Immature natural killer cell (primary cell): Measurements from ENCODE around the gene ZNF211. TPM values are rescaled to one million over a fixed set of nuclear protein-coding genes. Genes with fewer than 3 reads are reported as not detected.

Experiments used
- DNase-seq, 3 donors: peaks; one replicate each; pipeline ENCODE4 v3.0.0; 2022; ENCODE audit warnings: mixed read lengths in 1 of 3
- H3K27ac Mint-ChIP-seq, 6 donors: one replicate each; pipeline ENCODE4 v1.8.0; 2020; ENCODE audit warnings: mixed read lengths in 6 of 6, mild to moderate bottlenecking in 5 of 6, inconsistent platforms in 4 of 6, moderate library complexity in 3 of 6
- H3K27me3 Mint-ChIP-seq, 3 donors: one replicate each; pipeline ENCODE4 v1.8.0; 2020 to 2021; ENCODE audit warnings: low read depth in 3 of 3, mild to moderate bottlenecking in 3 of 3, mixed read lengths in 3 of 3, moderate library complexity in 3 of 3, inconsistent platforms in 1 of 3
- H3K36me3 Mint-ChIP-seq, 3 donors: one replicate each; pipeline ENCODE4 v1.8.0; 2020; ENCODE audit warnings: mixed read lengths in 3 of 3, inconsistent platforms in 2 of 3, mild to moderate bottlenecking in 2 of 3
- H3K4me1 Mint-ChIP-seq, 2 donors: one replicate each; pipeline ENCODE4 v1.8.0; 2020; ENCODE audit warnings: inconsistent platforms in 2 of 2, mild to moderate bottlenecking in 2 of 2, mixed read lengths in 2 of 2, moderate library complexity in 1 of 2
- H3K4me3 Mint-ChIP-seq, 5 donors: one replicate each; pipeline ENCODE4 v1.8.0; 2020; ENCODE audit warnings: mild to moderate bottlenecking in 5 of 5, mixed read lengths in 5 of 5, inconsistent platforms in 3 of 5, moderate library complexity in 3 of 5
- H3K9me3 Mint-ChIP-seq, 6 donors: one replicate each; pipeline ENCODE4 v1.8.0; 2020; ENCODE audit warnings: mild to moderate bottlenecking in 6 of 6, mixed read lengths in 6 of 6, inconsistent platforms in 4 of 6, moderate library complexity in 3 of 6
- polyA plus RNA-seq, 3 donors: library from polyadenylated mRNA; unstranded; fragments of 300-500 nt; fragmentation: Illumina TruSeq; gene quantifications; one replicate each; pipeline ENCODE4 v1.2.3, GENCODE V29; 2021

ZNF211 gene
- 10 to 100 TPM; 10.2 to 26.4 (median 20.5) TPM for polyA plus RNA-seq

DNA sequence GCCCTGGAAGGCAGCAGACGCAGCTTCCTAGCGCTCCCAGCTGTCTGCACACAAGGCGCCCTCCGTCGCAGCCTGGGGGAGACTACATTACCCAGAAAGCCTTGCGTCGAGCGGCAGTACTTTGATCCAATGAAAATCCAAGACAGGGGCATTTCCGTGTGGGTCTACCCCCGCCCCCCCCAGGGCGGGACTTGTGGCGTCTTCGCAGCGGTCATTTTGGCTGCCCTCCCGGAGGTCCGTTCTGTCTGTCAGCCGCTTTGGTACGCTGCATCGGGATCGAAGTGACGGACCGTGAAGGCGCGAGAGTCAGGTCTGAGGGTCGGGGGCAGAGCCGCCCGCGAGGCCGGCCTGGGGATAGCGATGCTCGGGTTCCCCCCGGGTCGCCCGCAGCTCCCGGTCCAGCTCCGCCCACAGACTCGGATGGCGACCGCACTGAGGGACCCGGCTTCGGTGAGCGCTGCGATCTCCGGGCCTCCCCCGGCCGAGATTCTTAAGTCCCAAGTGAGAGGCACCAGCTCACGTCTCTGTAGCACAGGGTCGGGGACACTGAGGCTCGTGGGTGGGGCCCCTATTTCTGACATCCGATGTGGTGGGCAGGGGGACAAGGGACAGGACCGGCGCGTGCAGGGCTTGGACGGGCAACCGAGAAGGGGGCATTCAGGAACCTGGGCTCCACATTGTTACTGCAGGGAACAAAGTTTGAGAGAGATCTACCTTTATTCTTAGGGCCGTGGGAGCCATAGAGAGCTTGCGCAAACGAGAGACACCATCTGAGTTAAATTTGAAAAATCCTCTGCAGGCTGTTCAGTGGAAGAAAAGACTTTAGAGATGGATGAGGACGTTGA, at the start of gene ZNF211:
Gene ZNF211 (plus strand): TSS at position 182 of the 845 bp plus-strand sequence. CDS start 179 bp downstream, at position 361.
- Mint-ChIP-seq H3K9me3 (peaks cover 20 to 35% (median 31%) of the 10 kb centered on the region in 6 donors), H3K4me1 (peaks cover 28 to 47% of the 10 kb centered on the region in 2 donors), H3K27ac (peak within 1 kb of the TSS; percentile 82 to 93 (median 88)), H3K4me3 (peak within 1 kb of the TSS; percentile 93 to 95 (median 94)), H3K36me3 (peaks cover 35 to 51% (median 40%) of the 10 kb centered on the region in 3 donors), H3K27me3 (peaks cover 1 to 5% (median 4%) of the 10 kb centered on the region in 3 donors)
- peak; percentile 86 to 89 (median 88) for DNase-seq

GRCh38 chr19:57583521-57584416, 49.2 kb upstream of the ZNF211 start, which contains the start of gene ZIK1:
Gene ZIK1, plus strand, starts transcription at chr19:57584145. Its CDS starts 212 bp downstream, at chr19:57584357.
- H3K4me3 Mint-ChIP-seq = peak within 1 kb of the TSS; percentile 89 to 99 (median 95)
- DNase-seq = peak; percentile 86 to 88 (median 88)
- peaks cover 6 to 13% (median 9%) of the 10 kb centered on the region in 3 donors for H3K27me3 Mint-ChIP-seq
- peaks cover 25 to 30% of the 10 kb centered on the region in 2 donors for H3K4me1 Mint-ChIP-seq
- H3K9me3 Mint-ChIP-seq = peaks cover 17 to 61% (median 47%) of the 10 kb centered on the region in 6 donors
- peaks cover 33 to 51% (median 42%) of the 10 kb centered on the region in 3 donors for H3K36me3 Mint-ChIP-seq
- peak within 1 kb of the TSS; percentile 68 to 89 (median 86) for H3K27ac Mint-ChIP-seq

GRCh38 chr19:57587529-57587928, 45.4 kb upstream of the ZNF211 start:
- H3K27me3 Mint-ChIP-seq = peaks cover 6 to 12% (median 6%) of the 10 kb centered on the region in 3 donors
- peaks cover 57 to 74% (median 72%) of the 10 kb centered on the region in 3 donors for H3K36me3 Mint-ChIP-seq
- peaks cover 33 to 82% (median 73%) of the 10 kb centered on the region in 6 donors for H3K9me3 Mint-ChIP-seq
- no peak for DNase-seq
- no peak overlapping the region for H3K27ac Mint-ChIP-seq
- no peak overlapping the region for H3K4me3 Mint-ChIP-seq
- peaks cover 19 to 20% of the 10 kb centered on the region in 2 donors for H3K4me1 Mint-ChIP-seq

- Mint-ChIP-seq H3K27me3 (peaks cover 3 to 13% (median 6%) of the 10 kb centered on the region in 3 donors), H3K36me3 (peaks cover 32 to 40% (median 36%) of the 10 kb centered on the region in 3 donors), H3K9me3 (peaks cover 6 to 42% (median 31%) of the 10 kb centered on the region in 6 donors)
These were observed 33.6 kb upstream of the ZNF211 start for GRCh38 chr19:57599377-57599760.

GRCh38 chr19:57599761-57600383, 33.1 kb upstream of the ZNF211 start, which contains the start of gene ZNF530:
Gene ZNF530, plus strand, starts transcription at chr19:57599885. Its CDS starts 4,461 bp downstream, at chr19:57604346.
- Mint-ChIP-seq H3K4me3 (peak within 1 kb of the TSS; percentile 84 to 90 (median 89)), H3K27ac (peak within 1 kb of the TSS in 4 of 6 donors; percentile 45 to 90 (median 86)), H3K4me1 (peaks cover 21 to 22% of the 10 kb centered on the region in 2 donors), H3K9me3 (peaks cover 6 to 42% (median 32%) of the 10 kb centered on the region in 6 donors), H3K27me3 (peaks cover 3 to 13% (median 6%) of the 10 kb centered on the region in 3 donors), H3K36me3 (peaks cover 37 to 45% (median 41%) of the 10 kb centered on the region in 3 donors)
- peak; percentile 83 to 88 (median 87) for DNase-seq

More at GRCh38 chr19:57599377-57599760, 33.6 kb upstream of the ZNF211 start:
- Mint-ChIP-seq H3K27ac (peak overlapping the region in 4 of 6 donors; percentile 45 to 90 (median 86)), H3K4me3 (peak overlapping the region; percentile 84 to 90 (median 89)), H3K4me1 (peaks cover 21 to 22% of the 10 kb centered on the region in 2 donors)
- no peak for DNase-seq

DNA sequence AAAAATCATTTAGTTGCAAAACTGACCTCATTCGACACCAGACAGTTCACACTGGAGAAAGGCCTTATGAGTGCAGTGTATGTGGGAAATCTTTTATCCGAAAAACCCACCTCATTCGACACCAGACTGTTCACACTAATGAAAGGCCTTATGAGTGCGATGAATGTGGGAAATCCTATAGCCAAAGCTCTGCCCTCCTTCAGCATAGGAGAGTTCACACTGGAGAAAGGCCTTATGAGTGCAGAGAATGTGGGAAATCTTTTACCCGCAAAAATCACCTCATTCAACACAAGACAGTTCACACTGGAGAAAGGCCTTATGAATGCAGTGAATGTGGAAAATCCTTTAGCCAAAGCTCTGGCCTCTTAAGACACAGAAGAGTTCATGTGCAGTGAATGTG, 26.0 kb upstream of the ZNF211 start:
- no peak overlapping the region for H3K4me3 Mint-ChIP-seq
- peaks cover 7 to 74% (median 52%) of the 10 kb centered on the region in 6 donors for H3K9me3 Mint-ChIP-seq
- peaks cover 2 to 5% (median 4%) of the 10 kb centered on the region in 3 donors for H3K27me3 Mint-ChIP-seq

DNA sequence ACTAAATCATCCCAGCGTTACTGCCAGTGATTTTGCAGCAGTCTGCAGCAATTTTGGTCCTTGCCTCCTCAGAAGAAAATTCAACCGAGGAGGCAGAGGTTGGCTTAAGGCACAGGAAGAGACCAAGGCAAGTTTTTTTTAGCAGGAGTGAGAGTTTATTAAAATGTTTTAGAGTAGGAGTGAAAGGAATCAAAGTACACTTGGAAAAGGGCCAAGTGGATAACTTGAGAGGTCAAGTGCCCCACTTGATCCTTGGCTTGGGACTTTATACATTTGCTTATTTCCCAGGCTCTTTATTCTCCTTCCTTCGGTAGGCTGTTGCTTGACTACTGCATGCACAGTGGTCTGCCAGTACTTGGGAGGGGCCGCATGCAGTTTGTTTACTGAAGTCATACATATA, 21.9 kb upstream of the ZNF211 start:
- Mint-ChIP-seq H3K4me3 (no peak overlapping the region), H3K9me3 (peaks cover 13 to 63% (median 42%) of the 10 kb centered on the region in 6 donors)

More for the DNA sequence above, 26.0 kb upstream of the ZNF211 start:
- DNase-seq = no peak
- Mint-ChIP-seq H3K4me1 (peaks cover 0 to 2% of the 10 kb centered on the region in 2 donors), H3K27ac (no peak overlapping the region), H3K36me3 (peaks cover 50 to 64% (median 64%) of the 10 kb centered on the region in 3 donors)

GRCh38 chr19:57613941-57614743, 18.8 kb upstream of the ZNF211 start, which contains the start of gene ZNF134:
Gene ZNF134, plus strand, starts transcription at chr19:57614242. Its CDS starts 5,227 bp downstream, at chr19:57619469.
- Mint-ChIP-seq H3K36me3 (peaks cover 46 to 48% (median 47%) of the 10 kb centered on the region in 3 donors), H3K4me1 (peaks cover 31 to 46% of the 10 kb centered on the region in 2 donors), H3K27ac (peak within 1 kb of the TSS; percentile 34 to 87 (median 78)), H3K27me3 (peaks cover 3 to 11% (median 8%) of the 10 kb centered on the region in 3 donors), H3K9me3 (peaks cover 32 to 67% (median 53%) of the 10 kb centered on the region in 6 donors), H3K4me3 (peak within 1 kb of the TSS; percentile 88 to 93 (median 92))
- peak; percentile 82 to 86 (median 86) for DNase-seq

More for the DNA sequence above, 21.9 kb upstream of the ZNF211 start:
- no peak for DNase-seq
- Mint-ChIP-seq H3K36me3 (peaks cover 36 to 43% (median 40%) of the 10 kb centered on the region in 3 donors), H3K27me3 (peaks cover 2 to 8% (median 6%) of the 10 kb centered on the region in 3 donors), H3K27ac (no peak overlapping the region), H3K4me1 (peaks cover 21 to 25% of the 10 kb centered on the region in 2 donors)

GRCh38 chr19:57615346-57615745, 17.6 kb upstream of the ZNF211 start:
- H3K27me3 Mint-ChIP-seq = peaks cover 4 to 11% (median 8%) of the 10 kb centered on the region in 3 donors
- peaks cover 58 to 60% (median 59%) of the 10 kb centered on the region in 3 donors for H3K36me3 Mint-ChIP-seq
- H3K4me1 Mint-ChIP-seq = peaks cover 32 to 52% of the 10 kb centered on the region in 2 donors
- H3K27ac Mint-ChIP-seq = peak overlapping the region; percentile 34 to 84 (median 58)
- peaks cover 44 to 79% (median 65%) of the 10 kb centered on the region in 6 donors for H3K9me3 Mint-ChIP-seq
- H3K4me3 Mint-ChIP-seq = peak overlapping the region; percentile 88 to 93 (median 92)
- no peak for DNase-seq

DNA sequence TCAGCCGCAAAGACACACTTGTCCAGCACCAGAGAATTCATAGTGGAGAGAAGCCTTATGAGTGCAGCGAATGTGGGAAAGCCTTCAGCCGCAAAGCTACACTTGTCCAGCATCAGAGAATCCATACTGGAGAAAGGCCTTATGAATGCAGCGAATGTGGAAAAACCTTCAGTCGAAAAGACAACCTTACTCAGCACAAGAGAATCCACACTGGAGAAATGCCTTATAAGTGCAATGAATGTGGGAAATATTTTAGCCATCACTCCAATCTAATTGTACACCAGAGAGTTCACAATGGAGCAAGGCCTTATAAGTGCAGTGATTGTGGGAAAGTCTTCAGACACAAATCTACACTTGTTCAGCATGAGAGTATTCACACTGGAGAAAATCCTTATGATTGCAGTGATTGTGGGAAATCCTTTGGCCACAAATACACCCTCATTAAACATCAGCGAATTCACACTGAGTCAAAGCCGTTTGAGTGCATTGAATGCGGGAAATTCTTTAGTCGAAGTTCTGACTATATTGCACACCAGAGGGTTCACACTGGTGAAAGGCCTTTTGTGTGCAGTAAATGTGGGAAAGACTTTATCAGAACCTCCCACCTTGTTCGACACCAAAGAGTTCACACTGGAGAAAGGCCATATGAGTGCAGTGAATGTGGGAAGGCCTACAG, 12.2 kb upstream of the ZNF211 start:
- Mint-ChIP-seq H3K4me1 (peaks cover 13 to 30% of the 10 kb centered on the region in 2 donors), H3K27me3 (peaks cover 3 to 10% (median 4%) of the 10 kb centered on the region in 3 donors), H3K4me3 (no peak overlapping the region), H3K36me3 (peaks cover 72 to 87% (median 82%) of the 10 kb centered on the region in 3 donors), H3K27ac (no peak overlapping the region), H3K9me3 (peaks cover 56 to 99% (median 98%) of the 10 kb centered on the region in 6 donors)
- DNase-seq = no peak

- H3K27me3 Mint-ChIP-seq = peaks cover 0 to 8% (median 2%) of the 10 kb centered on the region in 3 donors
- H3K9me3 Mint-ChIP-seq = peaks cover 44 to 95% (median 85%) of the 10 kb centered on the region in 6 donors
- peaks cover 58 to 65% (median 63%) of the 10 kb centered on the region in 3 donors for H3K36me3 Mint-ChIP-seq
- peaks cover 1 to 14% of the 10 kb centered on the region in 2 donors for H3K4me1 Mint-ChIP-seq
- no peak for DNase-seq
- H3K27ac Mint-ChIP-seq = no peak overlapping the region
- no peak overlapping the region for H3K4me3 Mint-ChIP-seq
These were observed 9.9 kb upstream of the ZNF211 start for GRCh38 chr19:57623091-57623490.
